ENCODE measurements around the gene GGTA1. TPM values are rescaled to one million over a fixed set of nuclear protein-coding genes. Genes with fewer than 3 reads are reported as not detected.
"Not testable (repeated sequence)": the region's sequence is repeated elsewhere in the genome, so short reads cannot be mapped to it uniquely, and the experiment has no call there.

GGTA1 gene
- total RNA-seq, 2 experiments from 2014 or later = not detected

DNA sequence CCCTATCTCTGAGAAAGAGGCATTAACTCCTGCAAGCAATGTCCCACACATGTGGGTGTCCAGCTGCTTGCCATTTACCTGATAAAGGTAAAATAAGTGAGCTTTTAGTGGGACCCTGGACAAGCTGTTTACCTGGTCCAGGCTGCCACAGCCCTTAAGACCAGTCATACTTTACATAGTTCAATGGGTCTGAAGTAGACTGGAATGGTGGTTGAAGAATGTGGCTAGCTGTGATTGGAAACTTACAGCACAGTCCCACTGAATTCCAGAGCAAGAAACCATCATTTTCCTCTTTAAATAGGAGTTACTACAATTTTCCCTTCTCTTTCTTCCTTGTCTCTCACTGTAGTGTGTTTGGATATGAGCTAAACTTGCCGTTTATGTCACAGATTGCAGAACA is 60.6 kb downstream of the GGTA1 start:
- no peaks in the 10 kb centered on the region for H3K36me3 Mint-ChIP-seq (ENCODE audit: low read depth)
- peaks cover 2% of the 10 kb centered on the region for H3K9me3 Mint-ChIP-seq (ENCODE audit: low read depth)
- H3K4me3 Mint-ChIP-seq = no peak overlapping the region
- H3K27me3 Mint-ChIP-seq = peaks cover 20% of the 10 kb centered on the region
- intact Hi-C loops (cut with DNase I, micrococcal nuclease) = no loop called here
- H3K27ac Mint-ChIP-seq = no peak overlapping the region
- no peak for ATAC-seq
- H3K4me1 Mint-ChIP-seq = no peaks in the 10 kb centered on the region
- CTCF ChIA-PET = interaction anchor here (0.6 to 1.9 kb wide), 3 partner anchors 16 to 107 kb away, joined by 3 to 5 read pairs (median 3); no protein-coding TSS in a partner anchor
- POLR2A ChIA-PET = no interaction called here
- DNase-seq = no peak

DNA sequence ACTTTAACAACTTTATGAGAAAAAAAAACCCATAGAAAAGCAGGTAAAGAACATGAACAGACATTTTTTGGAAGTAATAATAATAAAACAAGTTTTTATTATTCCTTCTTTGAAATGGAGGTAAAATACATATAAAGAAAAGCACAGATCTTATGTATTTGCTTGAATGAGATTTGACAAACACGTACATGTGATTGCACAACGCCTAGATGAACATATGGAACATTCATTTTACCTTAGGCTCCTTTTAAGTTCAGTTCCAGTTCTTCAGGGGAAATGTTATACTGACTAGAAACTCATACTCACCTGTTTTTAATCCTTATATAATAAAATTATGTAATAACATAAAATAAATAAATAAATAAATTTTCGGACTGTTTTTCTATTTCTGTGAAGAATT is 61.8 kb downstream of the GGTA1 start:
- ATAC-seq (no peak), DNase-seq (no peak)
- Mint-ChIP-seq H3K9me3 (ENCODE audit: low read depth) (peaks cover 2% of the 10 kb centered on the region), H3K27ac (no peak overlapping the region), H3K4me3 (no peak overlapping the region), H3K36me3 (ENCODE audit: low read depth) (no peaks in the 10 kb centered on the region), H3K4me1 (no peaks in the 10 kb centered on the region), H3K27me3 (peaks cover 20% of the 10 kb centered on the region)
- POLR2A ChIA-PET = no interaction called here
- CTCF ChIA-PET = no interaction called here
- intact Hi-C loops (cut with DNase I, micrococcal nuclease) = no loop called here

DNA sequence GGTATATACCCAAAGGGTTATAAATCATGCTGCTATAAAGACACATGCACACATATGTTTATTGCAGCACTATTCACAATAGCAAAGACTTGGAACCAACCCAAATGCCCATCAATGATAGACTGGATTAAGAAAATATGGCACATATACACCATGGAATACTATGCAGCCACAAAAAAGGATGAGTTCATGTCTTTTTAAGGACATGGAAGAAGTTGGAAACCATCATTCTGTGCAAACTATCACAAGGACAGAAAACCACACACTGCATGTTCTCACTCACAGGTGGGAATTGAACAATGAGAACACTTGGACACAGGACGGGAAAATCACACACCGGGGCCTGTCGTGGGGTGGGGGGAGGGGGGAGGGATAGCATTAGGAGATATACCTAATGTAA is 62.6 kb downstream of the GGTA1 start:
- H3K9me3 Mint-ChIP-seq (ENCODE audit: low read depth); H3K4me1 Mint-ChIP-seq; H3K4me3 Mint-ChIP-seq; intact Hi-C loops (cut with DNase I, micrococcal nuclease); CTCF ChIA-PET; H3K27ac Mint-ChIP-seq; POLR2A ChIA-PET; ATAC-seq; H3K36me3 Mint-ChIP-seq (ENCODE audit: low read depth); DNase-seq: not testable (repeated sequence)
- peaks cover 17% of the 10 kb centered on the region for H3K27me3 Mint-ChIP-seq

DNA sequence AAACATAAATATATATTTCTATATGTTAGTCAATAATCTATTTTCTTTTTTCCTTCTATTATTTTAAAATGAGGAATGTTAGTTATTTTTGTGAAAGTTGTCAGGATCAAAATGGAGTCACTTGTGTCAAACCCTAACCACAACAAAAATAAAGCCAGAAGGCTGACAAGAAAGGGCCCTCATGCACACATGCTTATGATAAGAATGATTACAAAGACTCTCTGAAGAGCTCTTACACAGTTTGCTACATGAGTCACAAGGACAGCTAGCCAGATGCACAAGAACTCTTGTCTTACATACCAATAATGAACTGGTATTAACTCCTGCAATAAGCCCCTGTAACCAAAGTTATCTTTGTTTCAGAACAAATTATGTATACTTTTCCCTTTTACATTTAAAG is 64.7 kb downstream of the GGTA1 start:
- ChIA-PET POLR2A (no interaction called here), CTCF (interaction anchor here (0.9 kb wide), 1 partner anchor 33 kb away, joined by 4 read pairs; no protein-coding TSS in a partner anchor)
- Mint-ChIP-seq H3K36me3 (ENCODE audit: low read depth) (no peaks in the 10 kb centered on the region), H3K4me3 (no peak overlapping the region), H3K27ac (no peak overlapping the region), H3K27me3 (peaks cover 17% of the 10 kb centered on the region), H3K9me3 (ENCODE audit: low read depth) (peaks cover 2% of the 10 kb centered on the region), H3K4me1 (no peaks in the 10 kb centered on the region)
- ATAC-seq = no peak
- no peak for DNase-seq
- intact Hi-C loops (cut with DNase I, micrococcal nuclease) = no loop called here

DNA sequence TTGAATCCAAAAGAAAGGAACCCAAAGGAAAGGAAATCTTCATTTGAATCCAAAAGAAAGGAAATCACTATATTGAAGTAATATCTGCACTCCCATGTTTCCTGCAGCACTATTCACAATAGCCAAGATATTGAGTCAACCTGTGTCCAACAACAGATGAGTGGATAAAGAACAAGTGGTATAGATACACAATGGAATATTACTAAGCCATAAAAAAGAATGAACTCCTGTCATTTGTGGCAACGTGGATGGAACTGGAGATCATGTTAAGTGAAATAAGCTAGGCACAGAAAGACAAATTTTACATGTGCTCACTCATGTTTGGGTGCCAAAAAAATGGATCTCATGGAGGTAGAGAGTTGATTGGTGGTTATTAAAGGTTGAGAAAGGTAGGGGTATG is 71.7 kb downstream of the GGTA1 start:
- no peak overlapping the region for H3K4me3 Mint-ChIP-seq
- H3K27ac Mint-ChIP-seq = no peak overlapping the region
- intact Hi-C loops (cut with DNase I, micrococcal nuclease) = no loop called here
- no peaks in the 10 kb centered on the region for H3K4me1 Mint-ChIP-seq
- POLR2A ChIA-PET = no interaction called here
- H3K9me3 Mint-ChIP-seq (ENCODE audit: low read depth) = peaks cover 1% of the 10 kb centered on the region
- ATAC-seq (no peak), DNase-seq (no peak)
- H3K27me3 Mint-ChIP-seq = peaks cover 13% of the 10 kb centered on the region
- no peaks in the 10 kb centered on the region for H3K36me3 Mint-ChIP-seq (ENCODE audit: low read depth)
- CTCF ChIA-PET = interaction anchor here (1.7 kb wide), 1 partner anchor 28 kb away, joined by 4 read pairs; no protein-coding TSS in a partner anchor

DNA sequence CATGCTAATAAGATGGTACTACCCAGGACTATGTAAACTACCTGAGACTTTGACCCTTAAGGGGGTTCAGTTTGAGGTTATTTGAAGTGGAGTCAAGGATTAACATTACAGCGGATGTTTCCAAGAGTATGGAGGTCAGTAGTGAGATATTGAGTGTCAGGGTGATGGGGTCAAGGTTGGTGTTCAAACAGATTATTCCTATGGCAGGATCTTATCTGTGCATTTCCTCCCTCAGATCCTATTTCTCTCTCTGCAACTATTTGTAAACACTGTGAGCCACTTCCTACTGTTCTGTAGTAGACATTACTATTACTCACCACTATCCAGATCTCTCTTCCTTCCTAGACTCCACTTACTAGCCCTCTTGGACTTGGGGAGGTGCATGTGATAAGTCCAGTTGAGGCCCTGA is 75.6 kb downstream of the GGTA1 start:
- no peak for ATAC-seq
- CTCF ChIA-PET = no interaction called here
- Mint-ChIP-seq H3K9me3 (ENCODE audit: low read depth) (peaks cover 1% of the 10 kb centered on the region), H3K36me3 (ENCODE audit: low read depth) (no peaks in the 10 kb centered on the region), H3K27me3 (peaks cover 17% of the 10 kb centered on the region), H3K4me1 (no peaks in the 10 kb centered on the region), H3K27ac (no peak overlapping the region), H3K4me3 (no peak overlapping the region)
- no peak for DNase-seq
- POLR2A ChIA-PET = no interaction called here
- intact Hi-C loops (cut with DNase I, micrococcal nuclease) = no loop called here

DNA sequence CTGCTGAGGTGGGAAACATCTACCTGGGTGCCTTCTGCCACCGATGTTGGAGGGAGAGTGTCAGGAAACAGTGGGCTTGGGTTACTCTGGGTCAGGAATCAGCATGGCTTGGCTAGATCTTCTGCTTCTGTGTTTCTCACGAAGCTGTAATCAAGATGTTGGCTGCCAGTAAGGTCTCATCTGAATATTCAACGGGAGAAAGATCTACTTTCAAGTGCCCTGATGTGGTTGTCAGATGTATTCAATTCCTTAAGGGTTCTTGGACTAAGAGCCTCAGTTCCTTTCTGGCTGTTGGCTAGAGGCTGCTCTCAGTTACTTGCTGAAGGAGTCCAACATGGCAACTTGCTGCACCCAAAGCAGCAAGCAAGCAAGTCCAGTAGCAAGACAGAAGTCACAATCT is 87.7 kb downstream of the GGTA1 start:
- CTCF ChIA-PET = interaction anchor here (0.6 to 2.0 kb wide), 3 partner anchors 12 to 92 kb away, joined by 3 to 7 read pairs (median 3); no protein-coding TSS in a partner anchor

DNA sequence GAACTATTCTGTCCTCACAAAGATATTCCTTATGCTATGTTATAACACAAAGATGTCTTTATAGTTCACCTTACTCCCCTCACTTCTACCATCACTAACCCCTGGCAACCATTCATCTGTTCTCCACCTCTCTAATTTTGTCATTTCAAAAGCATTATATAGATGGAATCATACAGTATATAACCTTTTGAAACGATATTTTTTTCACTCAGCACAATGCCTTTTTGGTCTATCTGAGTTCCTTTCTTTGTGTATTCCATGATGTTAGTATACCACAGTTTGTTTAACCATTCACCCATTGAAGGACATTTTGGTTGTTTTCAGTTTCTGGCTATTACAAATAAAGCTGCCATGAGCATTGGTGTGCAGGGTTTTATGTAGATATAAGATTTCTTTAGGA is 93.7 kb downstream of the GGTA1 start:
- Mint-ChIP-seq H3K4me1 (no peaks in the 10 kb centered on the region), H3K27ac (no peak overlapping the region), H3K27me3 (no peaks in the 10 kb centered on the region), H3K4me3 (no peak overlapping the region), H3K9me3 (ENCODE audit: low read depth) (peaks cover 2% of the 10 kb centered on the region), H3K36me3 (ENCODE audit: low read depth) (no peaks in the 10 kb centered on the region)
- DNase-seq (no peak), ATAC-seq (no peak)
- ChIA-PET CTCF (interaction anchor here (1.1 to 13.4 kb wide), 2 partner anchors 88 to 192 kb away, joined by 3 to 276 read pairs; no protein-coding TSS in a partner anchor), POLR2A (no interaction called here)
- intact Hi-C loops (cut with DNase I, micrococcal nuclease) = loop anchor here in 1 of 2 experiments (10.0 kb wide), 1 partner anchor 421 kb away; no protein-coding TSS in a partner anchor

More for the DNA sequence above, 87.7 kb downstream of the GGTA1 start:
- no peaks in the 10 kb centered on the region for H3K27me3 Mint-ChIP-seq
- no peaks in the 10 kb centered on the region for H3K9me3 Mint-ChIP-seq (ENCODE audit: low read depth)
- intact Hi-C loops (cut with DNase I, micrococcal nuclease) = no loop called here
- POLR2A ChIA-PET = no interaction called here
- no peak for ATAC-seq
- H3K4me1 Mint-ChIP-seq = no peaks in the 10 kb centered on the region
- no peak overlapping the region for H3K4me3 Mint-ChIP-seq
- DNase-seq = no peak
- no peak overlapping the region for H3K27ac Mint-ChIP-seq
- no peaks in the 10 kb centered on the region for H3K36me3 Mint-ChIP-seq (ENCODE audit: low read depth)

Other genes with a start within 250 kb of the GGTA1 start
- 1 to 10 TPM; 1.7 to 1.9 TPM for gene GSN, start 231.7 kb downstream of the GGTA1 start, total RNA-seq
- gene STOM, start 129.6 kb downstream of the GGTA1 start, total RNA-seq = 10 to 100 TPM; 34.7 to 44.5 TPM
- gene DAB2IP, start 151.8 kb upstream of the GGTA1 start, total RNA-seq = under 1 TPM; 0.02 to 0.28 TPM